GM19324 (cell line): ENCODE measurements around the gene TRPC4AP.
"Not testable (repeated sequence)": the region's sequence is repeated elsewhere in the genome, so short reads cannot be mapped to it uniquely, and the experiment has no call there.

Source experiments
- ATAC-seq: cut with Tn5 transposase; IDR thresholded peaks from one replicate; pipeline ENCODE4 v1.9.1; 2021; ENCODE audit warnings: mild to moderate bottlenecking, moderate library complexity; ENCODE audit not compliant: unreplicated experiment, low FRiP score

Gene TRPC4AP

GRCh38 chr20:35060168-35060567 is 32.4 kb downstream of the TRPC4AP start:
- no peak for ATAC-seq

- no peak for ATAC-seq
Measured at GRCh38 chr20:35059612-35060011, 33.0 kb downstream of the TRPC4AP start.

- no peak for ATAC-seq
Measured at GRCh38 chr20:35059110-35059509, 33.5 kb downstream of the TRPC4AP start.

GRCh38 chr20:35055445-35056276 is 36.9 kb downstream of the TRPC4AP start:
- ATAC-seq = no peak

GRCh38 chr20:35054814-35055213 is 37.8 kb downstream of the TRPC4AP start:
- ATAC-seq = no peak

- ATAC-seq = not testable (repeated sequence)
Measured at GRCh38 chr20:35052616-35053015, 40.0 kb downstream of the TRPC4AP start.

GRCh38 chr20:35049776-35050352 is 42.7 kb downstream of the TRPC4AP start:
- ATAC-seq = no peak

- no peak for ATAC-seq
Measured at GRCh38 chr20:35048739-35049138, 43.9 kb downstream of the TRPC4AP start.

- no peak for ATAC-seq
Measured at GRCh38 chr20:35042268-35042667, 50.3 kb downstream of the TRPC4AP start.

- no peak for ATAC-seq
Measured at GRCh38 chr20:35040646-35041045, 52.0 kb downstream of the TRPC4AP start.

GRCh38 chr20:35039846-35040489 is 52.6 kb downstream of the TRPC4AP start:
- ATAC-seq = no peak

- ATAC-seq = no peak
Measured at GRCh38 chr20:35039146-35039545, 53.5 kb downstream of the TRPC4AP start.

- no peak for ATAC-seq
Measured at GRCh38 chr20:35034145-35034544, 58.5 kb downstream of the TRPC4AP start.

GRCh38 chr20:35030136-35030535 is 62.5 kb downstream of the TRPC4AP start:
- no peak for ATAC-seq

GRCh38 chr20:35027301-35027700 is 65.3 kb downstream of the TRPC4AP start:
- no peak for ATAC-seq

- ATAC-seq = no peak
Measured at GRCh38 chr20:35025116-35025515, 67.5 kb downstream of the TRPC4AP start.

GRCh38 chr20:35023624-35024023 is 69.0 kb downstream of the TRPC4AP start:
- no peak for ATAC-seq

GRCh38 chr20:35021831-35022230 is 70.8 kb downstream of the TRPC4AP start:
- no peak for ATAC-seq

GRCh38 chr20:35021063-35021462 is 71.5 kb downstream of the TRPC4AP start:
- no peak for ATAC-seq

- ATAC-seq = no peak
Measured at GRCh38 chr20:35020108-35020928, 72.3 kb downstream of the TRPC4AP start.
